Medulla oblongata (tissue), 1 donor: Measurements from ENCODE around the gene PPP1R18.
"Not testable (repeated sequence)": the region's sequence is repeated elsewhere in the genome, so short reads cannot be mapped to it uniquely, and the experiment has no call there.

Source experiments
- DNase-seq: peaks from one replicate; pipeline ENCODE4 v3.0.0-alpha.2; 2015; ENCODE audit errors: extremely low spot score

The PPP1R18 gene

GRCh38 chr6:30719791-30720737 lies 33.6 kb upstream of the PPP1R18 start, which contains the start of gene TUBB:
TSS of gene TUBB (plus strand) at chr6:30720352. CDS start at chr6:30720507, 155 bp downstream.
- DNase-seq = peak; percentile 99

GRCh38 chr6:30719356-30719755 lies 32.9 kb upstream of the PPP1R18 start:
- no peak for DNase-seq

GRCh38 chr6:30717845-30718720 lies 31.6 kb upstream of the PPP1R18 start:
- not testable (repeated sequence) for DNase-seq

- peak; percentile 100 for DNase-seq
These were observed 30.8 kb upstream of the PPP1R18 start, which contains the start of gene MDC1 for GRCh38 chr6:30717129-30717844. TSS of gene MDC1 (minus strand) at chr6:30717281. CDS start at chr6:30715175, 2,106 bp downstream.

GRCh38 chr6:30716879-30717128 lies 30.4 kb upstream of the PPP1R18 start:
- no peak for DNase-seq

GRCh38 chr6:30714263-30714662 lies 27.8 kb upstream of the PPP1R18 start:
- no peak for DNase-seq

GRCh38 chr6:30712441-30712945 lies 26.0 kb upstream of the PPP1R18 start:
- no peak for DNase-seq

- DNase-seq = no peak
These were observed 25.4 kb upstream of the PPP1R18 start for GRCh38 chr6:30711758-30712380.

- no peak for DNase-seq
These were observed 22.8 kb upstream of the PPP1R18 start for GRCh38 chr6:30709101-30709868.

- DNase-seq = no peak
These were observed 20.9 kb upstream of the PPP1R18 start for GRCh38 chr6:30707281-30707850.

GRCh38 chr6:30705620-30706019 lies 19.2 kb upstream of the PPP1R18 start:
- DNase-seq = no peak

- DNase-seq = no peak
These were observed 17.4 kb upstream of the PPP1R18 start for GRCh38 chr6:30703821-30704220.

- DNase-seq = no peak
These were observed 16.6 kb upstream of the PPP1R18 start for GRCh38 chr6:30703011-30703410.

GRCh38 chr6:30700340-30700739 lies 13.9 kb upstream of the PPP1R18 start:
- DNase-seq = no peak

GRCh38 chr6:30696432-30696831 lies 10.0 kb upstream of the PPP1R18 start:
- no peak for DNase-seq

GRCh38 chr6:30691208-30691847 lies 4.9 kb upstream of the PPP1R18 start:
- no peak for DNase-seq

GRCh38 chr6:30690403-30691207 lies 4.2 kb upstream of the PPP1R18 start, which contains the start of gene NRM:
TSS of gene NRM (minus strand) at chr6:30690984. CDS start at chr6:30690974, 10 bp downstream.
- peak; percentile 86 for DNase-seq

GRCh38 chr6:30689985-30690384 lies 3.5 kb upstream of the PPP1R18 start:
- no peak for DNase-seq
